ENCODE measurements around the gene HDAC7.
"Not testable (repeated sequence)": the region's sequence is repeated elsewhere in the genome, so short reads cannot be mapped to it uniquely, and the experiment has no call there.

The HDAC7 gene

GRCh38 chr12:47813511-47814196, 6.0 kb downstream of the HDAC7 start:
- DNase-seq (ENCODE audit: low read depth in 2 of 2): no peak

- peak; percentile 85 to 92 for DNase-seq (ENCODE audit: low read depth in 2 of 2)
Measured at GRCh38 chr12:47812797-47813510, 6.7 kb downstream of the HDAC7 start.

GRCh38 chr12:47811581-47812484, 7.9 kb downstream of the HDAC7 start:
- DNase-seq (ENCODE audit: low read depth in 2 of 2): no peak

GRCh38 chr12:47811072-47811396, 8.7 kb downstream of the HDAC7 start:
- DNase-seq (ENCODE audit: low read depth in 2 of 2): no peak

- not testable (repeated sequence) for DNase-seq (ENCODE audit: low read depth in 2 of 2)
Measured at GRCh38 chr12:47809518-47809917, 10.2 kb downstream of the HDAC7 start.

- DNase-seq (ENCODE audit: low read depth in 2 of 2): no peak
Measured at GRCh38 chr12:47808574-47809365, 10.9 kb downstream of the HDAC7 start.

- peak; percentile 57 to 83 for DNase-seq (ENCODE audit: low read depth in 2 of 2)
Measured at GRCh38 chr12:47808050-47808449, 11.7 kb downstream of the HDAC7 start.

GRCh38 chr12:47807338-47807737, 12.4 kb downstream of the HDAC7 start:
- DNase-seq (ENCODE audit: low read depth in 2 of 2): no peak

- DNase-seq (ENCODE audit: low read depth in 2 of 2): no peak
Measured at GRCh38 chr12:47805417-47805816, 14.3 kb downstream of the HDAC7 start.

GRCh38 chr12:47804171-47804570, 15.5 kb downstream of the HDAC7 start:
- DNase-seq (ENCODE audit: low read depth in 2 of 2): no peak

- DNase-seq (ENCODE audit: low read depth in 2 of 2): no peak
Measured at GRCh38 chr12:47803191-47803875, 16.4 kb downstream of the HDAC7 start.

GRCh38 chr12:47802312-47802711, 17.4 kb downstream of the HDAC7 start:
- no peak for DNase-seq (ENCODE audit: low read depth in 2 of 2)

- DNase-seq (ENCODE audit: low read depth in 2 of 2): no peak
Measured at GRCh38 chr12:47801904-47802246, 17.8 kb downstream of the HDAC7 start.

- DNase-seq (ENCODE audit: low read depth in 2 of 2): no peak
Measured at GRCh38 chr12:47801170-47801903, 18.4 kb downstream of the HDAC7 start.

GRCh38 chr12:47800582-47800981, 19.1 kb downstream of the HDAC7 start:
- no peak for DNase-seq (ENCODE audit: low read depth in 2 of 2)

- DNase-seq (ENCODE audit: low read depth in 2 of 2): no peak
Measured at GRCh38 chr12:47799357-47799955, 20.2 kb downstream of the HDAC7 start.

GRCh38 chr12:47798382-47798948, 21.2 kb downstream of the HDAC7 start:
- DNase-seq (ENCODE audit: low read depth in 2 of 2): no peak

GRCh38 chr12:47797441-47797840, 22.3 kb downstream of the HDAC7 start:
- DNase-seq (ENCODE audit: low read depth in 2 of 2): no peak

- DNase-seq (ENCODE audit: low read depth in 2 of 2): no peak
Measured at GRCh38 chr12:47795814-47796411, 23.8 kb downstream of the HDAC7 start.
